Right atrium auricular region (tissue), 2 donors: ENCODE results near the gene CHST15. TPM values are rescaled to one million over a fixed set of nuclear protein-coding genes. Genes with fewer than 3 reads are reported as not detected.

ENCODE experiments used
- DNase-seq: peaks from one replicate; pipeline ENCODE4 v3.0.0-alpha.2; 2019; ENCODE audit warnings: low spot score
- H3K27ac ChIP-seq, 2 donors: fragments of 200-600 bp; sonication (generic); 1 replicate in 1 of 2; 2 replicates in 1 of 2; pipeline ENCODE4 v1.5.1; 2016 to 2019
- H3K27me3 ChIP-seq, 2 donors: fragments of 200-600 bp; sonication (generic); one replicate each; pipeline versions ENCODE4 v1.5.1 to v1.6.0; 2017 to 2019
- H3K36me3 ChIP-seq: fragments of 200-600 bp; sonication (generic); one replicate; pipeline ENCODE4 v1.5.1; 2016
- H3K4me1 ChIP-seq, 2 donors: fragments of 200-600 bp; sonication (generic); one replicate each; pipeline versions ENCODE4 v1.5.1 to v1.6.0; 2017 to 2019
- H3K4me3 ChIP-seq, 2 donors: fragments of 200-600 bp; sonication (generic); 1 replicate in 1 of 2; 2 replicates in 1 of 2; pipeline ENCODE4 v1.5.1; 2017 to 2019; ENCODE audit warnings: mild to moderate bottlenecking in 1 of 2, moderate library complexity in 1 of 2
- H3K9me3 ChIP-seq, 2 donors: fragments of 200-600 bp; sonication (generic); one replicate each; pipeline ENCODE4 v1.5.1; 2019
- CTCF ChIP-seq, 2 donors: fragments of 200-600 bp; sonication (generic); IDR thresholded peaks; one replicate each; pipeline ENCODE4 v1.5.1; 2019; ENCODE audit warnings: antibody characterized with exemption in 2 of 2
- total RNA-seq, 2 donors: library from RNA; depleted of rRNA; stranded (reverse); fragments of >200 nt; gene quantifications; one replicate each; pipeline ENCODE4 v1.1.0, GENCODE V29; 2016

The CHST15 gene
- total RNA-seq, 2 donors from 2014 or later = 7.0 to 14.2 TPM

DNA sequence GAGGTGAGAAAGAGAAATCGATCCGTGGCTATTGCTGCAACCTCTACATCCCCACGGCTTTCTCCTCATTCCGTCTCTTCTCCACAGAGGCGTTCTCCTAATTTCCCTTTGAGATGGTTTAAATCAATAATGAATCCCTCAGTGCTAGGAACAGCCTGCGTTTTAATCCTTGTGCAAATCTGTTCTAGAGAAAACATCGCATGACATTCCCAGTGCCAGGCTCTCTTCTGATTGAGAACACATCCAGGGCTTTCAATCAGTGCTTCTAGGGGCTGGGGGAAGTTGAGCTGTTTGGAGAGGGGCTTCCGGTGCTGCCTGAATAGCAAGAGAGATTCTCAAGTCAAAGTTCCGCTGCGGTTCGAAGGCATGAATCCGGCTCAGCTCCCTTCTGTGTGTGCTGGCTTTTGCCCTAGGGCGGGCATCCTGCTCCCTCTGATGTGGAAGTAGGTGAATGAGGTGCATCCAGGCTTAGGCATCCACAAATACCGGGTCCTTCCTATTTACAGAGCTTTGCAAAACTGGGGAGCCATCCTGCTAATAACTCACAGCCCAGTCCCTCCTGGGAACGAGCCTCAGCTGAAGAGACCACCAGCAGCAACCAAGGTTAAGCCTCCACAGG, 62.8 kb downstream of the CHST15 start:
- TF ChIP-seq CTCF (IDR thresholded peaks at IDR 0.05) = no peak
- Histone ChIP-seq H3K27ac (no peak overlapping the region), H3K36me3 (peaks cover 5% of the 10 kb centered on the region), H3K27me3 (no peaks in the 10 kb centered on the region), H3K4me1 (peaks cover 0 to 14% of the 10 kb centered on the region in 2 donors), H3K9me3 (no peaks in the 10 kb centered on the region), H3K4me3 (no peak overlapping the region)
- no peak for DNase-seq

- H3K4me3 ChIP-seq = no peak overlapping the region
- peaks cover 5% of the 10 kb centered on the region for H3K36me3 ChIP-seq
- H3K9me3 ChIP-seq = no peaks in the 10 kb centered on the region
- DNase-seq = no peak
- H3K4me1 ChIP-seq = peaks cover 0 to 14% of the 10 kb centered on the region in 2 donors
- no peak overlapping the region for H3K27ac ChIP-seq
- TF ChIP-seq CTCF (IDR thresholded peaks at IDR 0.05) = no peak
- no peaks in the 10 kb centered on the region for H3K27me3 ChIP-seq
Observed at GRCh38 chr10:124030061-124030460, 63.3 kb downstream of the CHST15 start.

DNA sequence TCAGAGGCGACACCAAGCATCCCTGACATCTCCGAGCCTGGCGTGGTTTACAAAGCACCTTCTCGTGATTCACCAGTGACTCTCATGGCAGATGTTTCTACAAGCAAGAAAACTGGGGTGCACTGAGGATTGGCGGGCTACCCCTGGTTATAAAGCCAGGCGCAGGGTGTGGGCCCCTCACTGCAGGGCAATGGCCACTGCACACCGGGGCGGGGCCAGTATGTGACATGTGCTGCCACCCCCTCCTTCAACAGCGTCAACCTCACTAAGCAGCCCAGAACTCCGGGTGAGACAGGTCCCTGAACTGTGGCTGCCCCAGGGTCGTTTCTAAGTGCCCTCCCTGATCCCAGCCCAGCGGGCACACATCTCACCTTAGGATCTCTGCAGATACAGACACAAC, 63.8 kb downstream of the CHST15 start:
- no peak for DNase-seq
- H3K4me3 ChIP-seq = no peak overlapping the region
- H3K4me1 ChIP-seq = peaks cover 0 to 14% of the 10 kb centered on the region in 2 donors
- no peak overlapping the region for H3K27ac ChIP-seq
- H3K9me3 ChIP-seq = no peaks in the 10 kb centered on the region
- H3K36me3 ChIP-seq = peaks cover 5% of the 10 kb centered on the region
- TF ChIP-seq CTCF (IDR thresholded peaks at IDR 0.05) = no peak
- H3K27me3 ChIP-seq = no peaks in the 10 kb centered on the region

- peaks cover 0 to 9% of the 10 kb centered on the region in 2 donors for H3K4me1 ChIP-seq
- H3K9me3 ChIP-seq = no peaks in the 10 kb centered on the region
- H3K27me3 ChIP-seq = no peaks in the 10 kb centered on the region
- no peak overlapping the region for H3K27ac ChIP-seq
- H3K4me3 ChIP-seq = no peak overlapping the region
- no peak for DNase-seq
- no peak for TF ChIP-seq CTCF (IDR thresholded peaks at IDR 0.05)
- H3K36me3 ChIP-seq = peaks cover 5% of the 10 kb centered on the region
Observed at GRCh38 chr10:124028700-124029480, 64.5 kb downstream of the CHST15 start.

- Histone ChIP-seq H3K36me3 (peaks cover 5% of the 10 kb centered on the region), H3K27me3 (no peaks in the 10 kb centered on the region), H3K9me3 (no peaks in the 10 kb centered on the region), H3K4me3 (no peak overlapping the region), H3K4me1 (no peaks in the 10 kb centered on the region), H3K27ac (no peak overlapping the region)
- TF ChIP-seq CTCF (IDR thresholded peaks at IDR 0.05) = no peak
- DNase-seq = no peak
Observed at GRCh38 chr10:124027651-124028050, 65.7 kb downstream of the CHST15 start.
